Tibial nerve (tissue), 4 donors: ENCODE data around the gene SFRP5. TPM values are rescaled to one million over a fixed set of nuclear protein-coding genes. Genes with fewer than 3 reads are reported as not detected.

ENCODE experiments used
- DNase-seq, 2 donors: peaks; one replicate each; pipeline ENCODE4 v3.0.0-alpha.2; 2019; ENCODE audit warnings: low spot score in 2 of 2
- H3K27ac ChIP-seq, 4 donors: fragments of 200-600 bp; sonication (generic) in 3 of 4; one replicate each; pipeline ENCODE4 v1.5.1; 2017 to 2019; ENCODE audit warnings: mild to moderate bottlenecking in 1 of 4
- H3K27me3 ChIP-seq, 2 donors: fragments of 200-600 bp; sonication (generic) in 1 of 2; one replicate each; pipeline versions ENCODE4 v1.5.1 to v1.6.0; 2017 to 2019
- H3K36me3 ChIP-seq, 3 donors: fragments of 200-600 bp; sonication (generic); one replicate each; pipeline ENCODE4 v1.5.1; 2018 to 2019
- H3K4me1 ChIP-seq, 4 donors: fragments of 200-600 bp; sonication (generic) in 3 of 4; one replicate each; pipeline ENCODE4 v1.5.1; 2017 to 2019
- H3K4me3 ChIP-seq, 4 donors: fragments of 200-600 bp; sonication (generic) in 3 of 4; one replicate each; pipeline ENCODE4 v1.5.1; 2017 to 2019; ENCODE audit warnings: mild to moderate bottlenecking in 1 of 4, moderate library complexity in 1 of 4
- H3K9me3 ChIP-seq, 4 donors: fragments of 200-600 bp; sonication (generic) in 3 of 4; one replicate each; pipeline ENCODE4 v1.5.1; 2017 to 2019
- EP300 ChIP-seq, 2 donors: sonication (generic); formaldehyde crosslinking; IDR thresholded peaks; one replicate each; pipeline ENCODE4 v1.6.1; 2017; ENCODE audit warnings: antibody characterized with exemption in 2 of 2, mild to moderate bottlenecking in 1 of 2
- POLR2A ChIP-seq, 2 donors: fragments of 450-650 bp; IDR thresholded peaks; one replicate each; pipeline ENCODE4 v1.6.1; 2017; ENCODE audit warnings: antibody characterized with exemption in 2 of 2, mild to moderate bottlenecking in 2 of 2, moderate library complexity in 2 of 2
- WGBS, 2 donors: methylation state at CpG; one replicate each; pipeline ENCODE4 v1.1.5; 2018; 5-methylcytosine and 5-hydroxymethylcytosine counted together
- total RNA-seq, 4 donors: library from RNA; depleted of rRNA; stranded (reverse); fragments of >200 nt; gene quantifications; one replicate each; pipeline ENCODE4 v1.1.0, GENCODE V29; 2016
- TF ChIP-seq, protein P1 (sequence below), 5 experiments: fragments of 200-600 bp in 3 of 5; fragments of 450-650 bp in 2 of 5; sonication (generic) in 3 of 5; IDR thresholded peaks; one replicate each; pipeline ENCODE4 v1.5.1; 2016 to 2019; ENCODE audit warnings: antibody characterized with exemption in 5 of 5, mild to moderate bottlenecking in 3 of 5, moderate library complexity in 2 of 5

The SFRP5 gene
- total RNA-seq, 4 donors from 2014 or later = 183 to 530 (median 479) TPM

GRCh38 chr10:97759946-97760345 lies 11.9 kb downstream of the SFRP5 start:
- Histone ChIP-seq H3K4me1 (peaks cover 2 to 59% (median 46%) of the 10 kb centered on the region in 4 donors), H3K36me3 (peaks cover 0 to 60% (median 23%) of the 10 kb centered on the region in 3 donors), H3K9me3 (no peaks in the 10 kb centered on the region), H3K4me3 (no peak overlapping the region), H3K27me3 (no peaks in the 10 kb centered on the region), H3K27ac (peak overlapping the region; percentile 76 to 92 (median 84))
- TF ChIP-seq, protein P1, sequence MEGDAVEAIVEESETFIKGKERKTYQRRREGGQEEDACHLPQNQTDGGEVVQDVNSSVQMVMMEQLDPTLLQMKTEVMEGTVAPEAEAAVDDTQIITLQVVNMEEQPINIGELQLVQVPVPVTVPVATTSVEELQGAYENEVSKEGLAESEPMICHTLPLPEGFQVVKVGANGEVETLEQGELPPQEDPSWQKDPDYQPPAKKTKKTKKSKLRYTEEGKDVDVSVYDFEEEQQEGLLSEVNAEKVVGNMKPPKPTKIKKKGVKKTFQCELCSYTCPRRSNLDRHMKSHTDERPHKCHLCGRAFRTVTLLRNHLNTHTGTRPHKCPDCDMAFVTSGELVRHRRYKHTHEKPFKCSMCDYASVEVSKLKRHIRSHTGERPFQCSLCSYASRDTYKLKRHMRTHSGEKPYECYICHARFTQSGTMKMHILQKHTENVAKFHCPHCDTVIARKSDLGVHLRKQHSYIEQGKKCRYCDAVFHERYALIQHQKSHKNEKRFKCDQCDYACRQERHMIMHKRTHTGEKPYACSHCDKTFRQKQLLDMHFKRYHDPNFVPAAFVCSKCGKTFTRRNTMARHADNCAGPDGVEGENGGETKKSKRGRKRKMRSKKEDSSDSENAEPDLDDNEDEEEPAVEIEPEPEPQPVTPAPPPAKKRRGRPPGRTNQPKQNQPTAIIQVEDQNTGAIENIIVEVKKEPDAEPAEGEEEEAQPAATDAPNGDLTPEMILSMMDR (IDR thresholded peaks at IDR 0.05) = no peak
- TF ChIP-seq POLR2A (IDR thresholded peaks at IDR 0.05) (no peak), EP300 (IDR thresholded peaks at IDR 0.05) (no peak)
- 41 to 75% methylated on average over 4 to 5 of the region's 5 CpGs for WGBS, 2 donors
- DNase-seq = no peak

- Histone ChIP-seq H3K9me3 (no peaks in the 10 kb centered on the region), H3K36me3 (peaks cover 0 to 66% (median 23%) of the 10 kb centered on the region in 3 donors), H3K4me3 (no peak overlapping the region), H3K4me1 (peaks cover 2 to 53% (median 40%) of the 10 kb centered on the region in 4 donors), H3K27ac (peak overlapping the region; percentile 76 to 92 (median 84)), H3K27me3 (no peaks in the 10 kb centered on the region)
- peak; percentile 38 to 55 for DNase-seq
- WGBS, 2 donors = 39 to 67% methylated on average over 3 to 5 of the region's 5 CpGs
- no peak for TF ChIP-seq POLR2A (IDR thresholded peaks at IDR 0.05)
- TF ChIP-seq, protein P1 (IDR thresholded peaks at IDR 0.05) = peak; percentile 79 to 94 (median 83)
- peak in 1 of 2 donors; percentile 44 for TF ChIP-seq EP300 (IDR thresholded peaks at IDR 0.05)
These were observed 12.5 kb downstream of the SFRP5 start for GRCh38 chr10:97759158-97759887.

- H3K4me1 ChIP-seq = peaks cover 2 to 34% (median 26%) of the 10 kb centered on the region in 4 donors
- no peak for DNase-seq
- H3K27me3 ChIP-seq = no peaks in the 10 kb centered on the region
- no peak overlapping the region for H3K4me3 ChIP-seq
- TF ChIP-seq EP300 (IDR thresholded peaks at IDR 0.05) (no peak), POLR2A (IDR thresholded peaks at IDR 0.05) (no peak)
- TF ChIP-seq, protein P1 (IDR thresholded peaks at IDR 0.05) = no peak
- no peak overlapping the region for H3K27ac ChIP-seq
- H3K9me3 ChIP-seq = no peaks in the 10 kb centered on the region
- 69 to 92% methylated on average over 4 to 6 of the region's 6 CpGs for WGBS, 2 donors
- H3K36me3 ChIP-seq = peaks cover 0 to 84% (median 29%) of the 10 kb centered on the region in 3 donors
These were observed 14.3 kb downstream of the SFRP5 start for GRCh38 chr10:97757471-97757870.

DNA sequence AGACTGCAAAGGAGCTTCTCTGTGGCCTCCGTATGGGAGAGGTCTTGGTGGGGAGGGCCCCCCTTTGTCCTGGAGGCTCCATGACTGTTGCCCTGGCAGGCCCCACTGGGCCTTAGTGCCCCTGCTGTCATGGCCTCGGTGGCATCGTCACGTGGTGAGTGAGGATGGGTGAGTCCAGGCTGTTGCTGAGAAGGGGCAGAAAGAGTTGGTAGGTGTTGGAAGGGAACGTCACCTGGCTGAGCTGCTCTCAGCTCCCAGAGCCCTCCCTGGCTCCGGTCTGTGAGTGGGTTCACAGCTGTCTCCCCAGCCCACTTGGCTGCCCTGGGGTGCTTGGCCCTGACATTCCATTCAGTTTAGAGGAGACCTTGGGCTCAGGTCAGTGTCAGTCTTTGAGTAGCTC lies 16.1 kb downstream of the SFRP5 start:
- Histone ChIP-seq H3K4me1 (peaks cover 2 to 17% (median 15%) of the 10 kb centered on the region in 4 donors), H3K9me3 (no peaks in the 10 kb centered on the region), H3K27ac (no peak overlapping the region), H3K27me3 (no peaks in the 10 kb centered on the region), H3K4me3 (no peak overlapping the region), H3K36me3 (peaks cover 2 to 94% (median 38%) of the 10 kb centered on the region in 3 donors)
- WGBS, 2 donors = 90% methylated on average over 6 of the region's 6 CpGs
- TF ChIP-seq EP300 (IDR thresholded peaks at IDR 0.05) (no peak), POLR2A (IDR thresholded peaks at IDR 0.05) (no peak)
- TF ChIP-seq, protein P1 (IDR thresholded peaks at IDR 0.05) = no peak
- no peak for DNase-seq

DNA sequence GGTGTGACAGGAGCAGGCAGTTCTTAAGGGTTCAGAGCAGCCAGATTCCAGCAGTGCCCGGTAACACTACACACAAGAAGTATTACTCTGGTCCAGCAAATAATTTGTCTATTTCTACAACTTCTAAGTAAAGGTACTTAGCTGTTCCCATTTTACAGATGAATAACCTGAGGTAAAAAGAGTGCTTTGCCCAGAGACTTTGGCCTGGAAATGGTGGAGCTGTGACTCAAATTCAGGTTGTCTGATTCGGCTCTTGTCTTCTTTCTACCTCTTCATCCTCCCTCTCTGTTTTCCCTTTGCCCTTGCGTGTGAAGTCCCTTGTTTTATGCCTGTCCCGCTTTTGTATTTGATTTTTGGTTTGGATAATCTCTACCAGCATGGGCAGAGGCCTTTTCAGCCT lies 17.1 kb downstream of the SFRP5 start:
- no peak for DNase-seq
- H3K4me1 ChIP-seq = peaks cover under 1 to 7% (median 5%) of the 10 kb centered on the region in 4 donors
- H3K9me3 ChIP-seq = no peaks in the 10 kb centered on the region
- H3K27ac ChIP-seq = no peak overlapping the region
- H3K4me3 ChIP-seq = no peak overlapping the region
- H3K27me3 ChIP-seq = no peaks in the 10 kb centered on the region
- 74 to 92% methylated on average over 4 of the region's 4 CpGs for WGBS, 2 donors
- H3K36me3 ChIP-seq = peaks cover 2 to 94% (median 41%) of the 10 kb centered on the region in 3 donors
- no peak for TF ChIP-seq POLR2A (IDR thresholded peaks at IDR 0.05)
- TF ChIP-seq, protein P1 (IDR thresholded peaks at IDR 0.05) = no peak
- TF ChIP-seq EP300 (IDR thresholded peaks at IDR 0.05) = no peak
